PC-3 (cell line): ENCODE data around the gene CTAG1A. TPM values are rescaled to one million over a fixed set of nuclear protein-coding genes. Genes with fewer than 3 reads are reported as not detected.

Experiments used
- ATAC-seq: fragments of 200-7000 bp; cut with Tn5 transposase; 2 replicates; pipeline ENCODE4 v1.9.1; 2020; ENCODE audit warnings: mild to moderate bottlenecking, moderate library complexity
- BruUV-seq: library from RNA; stranded (reverse); fragments of 400-500 nt; replicated peaks from 2 replicates; lab custom pipeline; 2021; lab: Mats Ljungman, UMichigan
- CTCF ChIA-PET: fragments of 300-600 bp; sonication (Branson Sonifier 250); formaldehyde crosslinking; loops from one replicate; lab custom pipeline; 2022; ENCODE audit warnings: antibody characterized with exemption; lab: Charles Lee
- POLR2A ChIA-PET: fragments of 300-600 bp; sonication (Branson Sonifier 250); formaldehyde crosslinking; loops from one replicate; lab custom pipeline; 2022; ENCODE audit warnings: antibody characterized with exemption; ENCODE audit not compliant: unreplicated experiment; lab: Charles Lee
- DNase-seq: peaks from one replicate; pipeline ENCODE4 v3.0.0-alpha.2; 2015
- H2AFZ ChIP-seq: fragments of 300-600 bp; sonication (generic); 2 replicates; pipeline ENCODE4 v1.6.0; 2016; ENCODE audit warnings: antibody characterized with exemption, low read length
- H3F3A ChIP-seq: fragments of 300-600 bp; sonication (generic); one replicate; pipeline ENCODE4 v1.6.0; 2017; ENCODE audit warnings: antibody characterized with exemption, low read length, control low read depth, mild to moderate bottlenecking; ENCODE audit not compliant: unreplicated experiment
- H3K27ac ChIP-seq: fragments of 300-600 bp; sonication (generic); 2 replicates; pipeline ENCODE4 v1.5.1; 2016; ENCODE audit warnings: mild to moderate bottlenecking, low read length
- H3K27me3 ChIP-seq: fragments of 300-600 bp; sonication (generic); 2 replicates; pipeline ENCODE4 v1.6.1; 2016; ENCODE audit warnings: low read length, mixed read lengths
- H3K36me3 ChIP-seq: fragments of 300-600 bp; sonication (generic); 2 replicates; pipeline ENCODE4 v1.6.1; 2016; ENCODE audit warnings: low read depth, mixed run types, low read length, mixed read lengths
- H3K4me1 ChIP-seq: fragments of 300-600 bp; sonication (generic); 2 replicates; pipeline ENCODE4 v1.5.1; 2016; ENCODE audit warnings: low read length; ENCODE audit not compliant: insufficient read depth
- H3K4me2 ChIP-seq: fragments of 300-600 bp; sonication (generic); 2 replicates; pipeline ENCODE4 v1.6.0; 2016; ENCODE audit warnings: low read length
- H3K4me3 ChIP-seq: fragments of 300-600 bp; sonication (generic); 2 replicates; pipeline ENCODE4 v1.5.1; 2016; ENCODE audit warnings: mild to moderate bottlenecking, low read length, mixed read lengths
- H3K79me2 ChIP-seq: fragments of 300-600 bp; sonication (generic); 2 replicates; pipeline ENCODE4 v1.6.1; 2017; ENCODE audit warnings: low read length, mixed read lengths
- H3K9ac ChIP-seq: fragments of 300-600 bp; sonication (generic); 2 replicates; pipeline ENCODE4 v1.6.0; 2016; ENCODE audit warnings: mild to moderate bottlenecking, low read length
- H3K9me2 ChIP-seq: fragments of 300-600 bp; sonication (generic); replicated peaks from 2 replicates; pipeline ENCODE4 v1.6.1; 2016; ENCODE audit warnings: mixed run types, low read length, mixed read lengths
- H3K9me3 ChIP-seq: fragments of 300-600 bp; sonication (generic); 2 replicates; pipeline ENCODE4 v1.6.1; 2016; ENCODE audit warnings: low read length, mixed read lengths
- H4K20me1 ChIP-seq: fragments of 300-600 bp; sonication (generic); 2 replicates; pipeline ENCODE4 v1.6.1; 2016; ENCODE audit warnings: low read length, mixed read lengths
- EZH2 ChIP-seq: fragments of 300-600 bp; sonication (generic); IDR thresholded peaks from one replicate; pipeline ENCODE4 v1.6.1; 2017; ENCODE audit warnings: antibody characterized with exemption, mild to moderate bottlenecking, low read length; ENCODE audit not compliant: unreplicated experiment
- EZH2phosphoT487 ChIP-seq: fragments of 300-600 bp; sonication (generic); IDR thresholded peaks from 2 replicates; pipeline ENCODE4 v1.6.1; 2018; ENCODE audit warnings: mild to moderate bottlenecking, antibody characterized with exemption, low read length, borderline replicate concordance
- intact Hi-C: fragments of 100-400 bp; cut with micrococcal nuclease; formaldehyde crosslinking; loops from 2 replicates; pipeline ENCODE4 v1.9.0; 2023
- total RNA-seq: library from RNA; depleted of rRNA; stranded (reverse); fragments of >200 nt; gene quantifications from 2 replicates; pipeline ENCODE4 v1.2.3, GENCODE V29; 2014
- TF ChIP-seq, protein P1 (sequence below): fragments of 300-600 bp; sonication (generic); conservative IDR thresholded peaks from 2 replicates; pipeline ENCODE4 v1.5.1; 2017; ENCODE audit warnings: antibody characterized with exemption, low read depth, mild to moderate bottlenecking, low read length

CTAG1A gene
- total RNA-seq, 1 experiment from 2014 or later = not detected

DNA sequence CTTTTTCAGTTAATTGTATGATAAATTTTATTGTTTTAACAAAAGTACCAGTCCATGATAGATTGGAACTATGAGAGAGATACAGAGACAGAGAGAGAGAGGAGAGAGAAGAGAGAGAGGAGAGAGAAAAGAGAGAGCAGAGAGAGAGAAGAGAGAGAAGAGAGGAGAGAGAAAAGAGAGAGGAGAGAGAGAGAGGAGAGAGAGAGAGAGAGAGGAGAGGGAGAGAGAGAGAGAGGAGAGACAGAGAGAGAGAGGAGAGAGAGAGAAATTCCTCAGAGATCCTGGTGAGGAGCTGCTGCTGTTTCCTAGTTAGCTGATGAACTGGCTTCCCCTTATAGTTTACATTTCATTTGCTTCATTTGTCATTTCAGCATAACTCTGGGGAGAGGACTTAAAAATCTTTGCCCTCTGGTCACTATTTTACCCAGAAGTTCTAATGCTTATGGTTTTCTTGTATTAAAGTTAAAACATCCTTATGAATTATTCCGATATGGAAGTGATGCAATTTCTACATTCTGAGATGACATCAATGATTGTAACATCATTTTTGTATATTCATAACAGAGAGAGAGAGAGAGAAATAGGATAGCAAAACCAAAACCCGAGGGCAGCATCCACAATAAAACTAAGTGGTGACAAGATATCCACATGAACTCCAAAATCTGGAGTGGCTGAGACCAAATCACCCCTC, 10.8 kb downstream of the CTAG1A start:
- CTCF ChIA-PET = interaction anchor here (0.7 kb wide), 1 partner anchor 153 kb away, joined by 3 read pairs; no protein-coding TSS in a partner anchor
- TF ChIP-seq EZH2 (no peak), EZH2phosphoT487 (no peak)
- TF ChIP-seq, protein P1, sequence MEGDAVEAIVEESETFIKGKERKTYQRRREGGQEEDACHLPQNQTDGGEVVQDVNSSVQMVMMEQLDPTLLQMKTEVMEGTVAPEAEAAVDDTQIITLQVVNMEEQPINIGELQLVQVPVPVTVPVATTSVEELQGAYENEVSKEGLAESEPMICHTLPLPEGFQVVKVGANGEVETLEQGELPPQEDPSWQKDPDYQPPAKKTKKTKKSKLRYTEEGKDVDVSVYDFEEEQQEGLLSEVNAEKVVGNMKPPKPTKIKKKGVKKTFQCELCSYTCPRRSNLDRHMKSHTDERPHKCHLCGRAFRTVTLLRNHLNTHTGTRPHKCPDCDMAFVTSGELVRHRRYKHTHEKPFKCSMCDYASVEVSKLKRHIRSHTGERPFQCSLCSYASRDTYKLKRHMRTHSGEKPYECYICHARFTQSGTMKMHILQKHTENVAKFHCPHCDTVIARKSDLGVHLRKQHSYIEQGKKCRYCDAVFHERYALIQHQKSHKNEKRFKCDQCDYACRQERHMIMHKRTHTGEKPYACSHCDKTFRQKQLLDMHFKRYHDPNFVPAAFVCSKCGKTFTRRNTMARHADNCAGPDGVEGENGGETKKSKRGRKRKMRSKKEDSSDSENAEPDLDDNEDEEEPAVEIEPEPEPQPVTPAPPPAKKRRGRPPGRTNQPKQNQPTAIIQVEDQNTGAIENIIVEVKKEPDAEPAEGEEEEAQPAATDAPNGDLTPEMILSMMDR = no peak
- Histone ChIP-seq H3K4me1 (peaks cover 39% of the 10 kb centered on the region), H3K4me2 (peak overlapping the region; percentile 65), H3K27me3 (no peaks in the 10 kb centered on the region), H3K4me3 (no peak overlapping the region), H4K20me1 (no peaks in the 10 kb centered on the region), H3K9ac (no peak overlapping the region), H3F3A (no peaks in the 10 kb centered on the region), H3K27ac (peak overlapping the region; percentile 14; the same call in 1 of the 2 replicates), H3K36me3 (no peaks in the 10 kb centered on the region), H3K9me2 (no peaks in the 10 kb centered on the region), H2AFZ (no peak overlapping the region), H3K79me2 (no peaks in the 10 kb centered on the region), H3K9me3 (no peaks in the 10 kb centered on the region)
- POLR2A ChIA-PET = no interaction called here
- DNase-seq = peak; percentile 13
- BruUV-seq = no TSS peak
- intact Hi-C loops = loop anchor here (1.0 kb wide), 1 partner anchor 9 kb away; no protein-coding TSS in a partner anchor
- no peak for ATAC-seq

- H3K27ac ChIP-seq = peak overlapping the region; percentile 69
- POLR2A ChIA-PET = no interaction called here
These were observed 11.5 kb downstream of the CTAG1A start for GRCh38 chrX:154596290-154596929.

More at GRCh38 chrX:154596290-154596929, 11.5 kb downstream of the CTAG1A start:
- no peaks in the 10 kb centered on the region for H4K20me1 ChIP-seq
- no peaks in the 10 kb centered on the region for H3F3A ChIP-seq
- DNase-seq (peak; percentile 94), ATAC-seq (peak; percentile 66)
- H3K9me3 ChIP-seq = no peaks in the 10 kb centered on the region
- H3K4me3 ChIP-seq = no peak overlapping the region
- no peaks in the 10 kb centered on the region for H3K36me3 ChIP-seq
- peak overlapping the region; percentile 65 for H3K4me2 ChIP-seq
- H3K79me2 ChIP-seq = no peaks in the 10 kb centered on the region
- no peaks in the 10 kb centered on the region for H3K27me3 ChIP-seq
- TF ChIP-seq, protein P1 = peak; percentile 30
- TF ChIP-seq EZH2phosphoT487 = no peak
- H3K9me2 ChIP-seq = no peaks in the 10 kb centered on the region
- peaks cover 46% of the 10 kb centered on the region for H3K4me1 ChIP-seq
- H2AFZ ChIP-seq = no peak overlapping the region
- no TSS peak for BruUV-seq
- CTCF ChIA-PET = interaction anchor here (0.6 to 0.7 kb wide), 2 partner anchors 11 to 152 kb away, joined by 3 read pairs; no protein-coding TSS in a partner anchor
- no peak overlapping the region for H3K9ac ChIP-seq
- intact Hi-C loops = loop anchor here (1.0 kb wide), 1 partner anchor 8 kb away; no protein-coding TSS in a partner anchor
